ENCODE measurements around the gene RPL39L.

DNA sequence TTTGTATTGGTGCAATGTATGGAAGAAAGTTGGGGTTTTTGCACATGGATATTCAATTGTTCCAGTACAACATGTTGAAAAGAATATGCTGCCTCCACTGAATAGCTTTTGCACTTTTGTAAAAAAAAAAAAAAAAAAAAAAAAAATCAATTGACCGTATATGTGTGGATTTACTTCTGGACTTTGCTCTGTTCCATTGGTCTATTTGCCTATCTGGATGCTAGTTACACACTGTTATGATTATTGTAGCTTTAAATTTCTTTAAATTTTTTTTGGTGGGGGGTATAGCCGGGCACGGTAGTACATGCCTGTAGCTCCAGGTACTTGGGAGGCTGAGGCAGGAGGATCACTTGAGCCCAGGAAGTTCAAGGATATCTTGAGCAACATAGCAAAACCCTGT, 52.5 kb downstream of the RPL39L start:
- TF ChIP-seq, protein P1, sequence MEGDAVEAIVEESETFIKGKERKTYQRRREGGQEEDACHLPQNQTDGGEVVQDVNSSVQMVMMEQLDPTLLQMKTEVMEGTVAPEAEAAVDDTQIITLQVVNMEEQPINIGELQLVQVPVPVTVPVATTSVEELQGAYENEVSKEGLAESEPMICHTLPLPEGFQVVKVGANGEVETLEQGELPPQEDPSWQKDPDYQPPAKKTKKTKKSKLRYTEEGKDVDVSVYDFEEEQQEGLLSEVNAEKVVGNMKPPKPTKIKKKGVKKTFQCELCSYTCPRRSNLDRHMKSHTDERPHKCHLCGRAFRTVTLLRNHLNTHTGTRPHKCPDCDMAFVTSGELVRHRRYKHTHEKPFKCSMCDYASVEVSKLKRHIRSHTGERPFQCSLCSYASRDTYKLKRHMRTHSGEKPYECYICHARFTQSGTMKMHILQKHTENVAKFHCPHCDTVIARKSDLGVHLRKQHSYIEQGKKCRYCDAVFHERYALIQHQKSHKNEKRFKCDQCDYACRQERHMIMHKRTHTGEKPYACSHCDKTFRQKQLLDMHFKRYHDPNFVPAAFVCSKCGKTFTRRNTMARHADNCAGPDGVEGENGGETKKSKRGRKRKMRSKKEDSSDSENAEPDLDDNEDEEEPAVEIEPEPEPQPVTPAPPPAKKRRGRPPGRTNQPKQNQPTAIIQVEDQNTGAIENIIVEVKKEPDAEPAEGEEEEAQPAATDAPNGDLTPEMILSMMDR (IDR thresholded peaks at IDR 0.05): no peak
- no peak for TF ChIP-seq POLR2A (IDR thresholded peaks at IDR 0.05)

Measured in testis (tissue), 2 donors.